AG09309 (cell line): ENCODE measurements around the gene TACC2.
A peak's percentile ranks its signal among the peaks of the same experiment; 100 is the strongest.

ENCODE experiments used
- DNase-seq: peaks from one replicate; pipeline ENCODE4 v3.0.0-alpha.2; 2010; ENCODE audit warnings: low read depth
- H3K4me3 ChIP-seq: 2 replicates; pipeline ENCODE4 v1.5.1; 2011; ENCODE audit warnings: mild to moderate bottlenecking, low read depth, low read length, moderate library complexity; ENCODE audit not compliant: control insufficient read depth
- CTCF ChIP-seq: IDR thresholded peaks from 2 replicates; pipeline ENCODE4 v1.5.1; 2011; ENCODE audit warnings: mild to moderate bottlenecking, low read depth, low read length, inconsistent platforms; ENCODE audit not compliant: insufficient read depth, control insufficient read depth; ENCODE audit errors: missing control alignments

TACC2 gene

GRCh38 chr10:122229666-122230065, 240.7 kb downstream of the TACC2 start:
- TF ChIP-seq CTCF: no peak
- no peak overlapping the region for H3K4me3 ChIP-seq
- no peak for DNase-seq

- DNase-seq: no peak
- no peak for TF ChIP-seq CTCF
- H3K4me3 ChIP-seq: no peak overlapping the region
Measured at GRCh38 chr10:122230222-122230621, 241.3 kb downstream of the TACC2 start.

GRCh38 chr10:122232769-122233168, 243.8 kb downstream of the TACC2 start:
- peak; percentile 53 for DNase-seq
- no peak for TF ChIP-seq CTCF
- H3K4me3 ChIP-seq: no peak overlapping the region

- H3K4me3 ChIP-seq: no peak overlapping the region
- DNase-seq: no peak
- no peak for TF ChIP-seq CTCF
Measured at GRCh38 chr10:122233857-122234348, 244.9 kb downstream of the TACC2 start.

- TF ChIP-seq CTCF: no peak
- DNase-seq: no peak
- no peak overlapping the region for H3K4me3 ChIP-seq
Measured at GRCh38 chr10:122234416-122234815, 245.5 kb downstream of the TACC2 start.

- DNase-seq: no peak
- no peak for TF ChIP-seq CTCF
Measured at GRCh38 chr10:122236690-122237306, 247.8 kb downstream of the TACC2 start.

GRCh38 chr10:122237331-122237990, 248.5 kb downstream of the TACC2 start:
- no peak for DNase-seq
- no peak for TF ChIP-seq CTCF
- H3K4me3 ChIP-seq: no peak overlapping the region

More at GRCh38 chr10:122236690-122237306, 247.8 kb downstream of the TACC2 start:
- H3K4me3 ChIP-seq: no peak overlapping the region
